GM12875 (cell line): ENCODE results near the gene MORN4.

ENCODE experiments used
- H3K4me3 ChIP-seq: one replicate; pipeline ENCODE4 v1.5.1; 2011; ENCODE audit warnings: low read depth, low read length, control low read depth
- TF ChIP-seq, protein P1 (sequence below): IDR thresholded peaks from 2 replicates; pipeline ENCODE4 v1.5.1; 2011; ENCODE audit warnings: low read depth, mild to moderate bottlenecking, control low read depth, inconsistent platforms, low read length, moderate library complexity, borderline replicate concordance; ENCODE audit not compliant: insufficient read depth

The MORN4 gene

DNA sequence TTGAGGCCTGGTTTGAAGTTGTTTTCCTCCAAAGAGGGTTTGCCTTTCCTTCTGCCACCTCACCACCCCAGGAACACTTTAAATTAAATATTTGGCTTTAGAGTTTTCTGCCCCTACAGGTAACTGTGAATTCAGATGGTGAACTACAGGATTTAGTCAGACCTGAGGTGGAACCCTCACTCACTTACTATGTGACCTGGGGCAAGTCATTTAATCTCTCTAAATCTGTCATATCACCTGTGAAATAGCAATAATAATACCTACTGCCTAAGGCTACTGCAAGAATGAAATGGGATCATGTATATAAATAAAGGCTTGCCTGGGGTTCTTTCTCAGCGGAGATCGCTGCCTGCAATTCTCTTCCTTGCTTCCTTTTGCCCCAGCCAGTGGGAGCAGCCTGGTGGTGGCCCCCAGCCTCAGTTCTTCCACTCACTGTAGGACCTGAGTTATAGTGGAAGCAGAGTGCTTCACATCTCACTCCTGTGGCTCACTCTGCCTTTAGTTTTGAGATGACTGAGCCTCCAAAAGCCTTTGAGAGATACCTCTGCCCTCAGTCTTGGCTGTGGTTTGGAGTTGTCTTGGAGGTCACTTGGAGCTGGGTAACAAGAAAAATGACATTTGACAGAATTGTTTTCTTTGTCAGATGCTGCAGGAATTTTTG lies 66.8 kb downstream of the MORN4 start:
- no peak overlapping the region for H3K4me3 ChIP-seq
- TF ChIP-seq, protein P1, sequence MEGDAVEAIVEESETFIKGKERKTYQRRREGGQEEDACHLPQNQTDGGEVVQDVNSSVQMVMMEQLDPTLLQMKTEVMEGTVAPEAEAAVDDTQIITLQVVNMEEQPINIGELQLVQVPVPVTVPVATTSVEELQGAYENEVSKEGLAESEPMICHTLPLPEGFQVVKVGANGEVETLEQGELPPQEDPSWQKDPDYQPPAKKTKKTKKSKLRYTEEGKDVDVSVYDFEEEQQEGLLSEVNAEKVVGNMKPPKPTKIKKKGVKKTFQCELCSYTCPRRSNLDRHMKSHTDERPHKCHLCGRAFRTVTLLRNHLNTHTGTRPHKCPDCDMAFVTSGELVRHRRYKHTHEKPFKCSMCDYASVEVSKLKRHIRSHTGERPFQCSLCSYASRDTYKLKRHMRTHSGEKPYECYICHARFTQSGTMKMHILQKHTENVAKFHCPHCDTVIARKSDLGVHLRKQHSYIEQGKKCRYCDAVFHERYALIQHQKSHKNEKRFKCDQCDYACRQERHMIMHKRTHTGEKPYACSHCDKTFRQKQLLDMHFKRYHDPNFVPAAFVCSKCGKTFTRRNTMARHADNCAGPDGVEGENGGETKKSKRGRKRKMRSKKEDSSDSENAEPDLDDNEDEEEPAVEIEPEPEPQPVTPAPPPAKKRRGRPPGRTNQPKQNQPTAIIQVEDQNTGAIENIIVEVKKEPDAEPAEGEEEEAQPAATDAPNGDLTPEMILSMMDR, result no peak

DNA sequence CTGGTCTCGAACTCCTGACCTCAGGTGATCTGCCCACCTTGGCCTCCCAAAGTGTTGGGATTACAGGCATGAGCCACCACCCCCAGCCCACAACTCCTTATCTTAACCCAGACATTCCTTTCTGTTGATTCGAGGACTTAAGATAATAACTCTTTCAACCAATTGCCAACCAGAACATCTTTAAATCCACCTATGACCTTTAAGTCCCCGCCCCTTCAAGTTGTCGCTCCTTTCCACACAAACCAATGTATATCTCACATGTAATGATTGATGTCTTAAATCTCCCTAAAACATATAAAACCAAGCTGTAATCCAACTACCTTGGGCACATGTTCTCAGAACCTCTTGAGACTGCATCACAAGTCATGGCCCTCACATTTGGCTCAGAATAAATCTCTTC lies 68.5 kb downstream of the MORN4 start:
- TF ChIP-seq, protein P1, result no peak
- H3K4me3 ChIP-seq, result no peak overlapping the region
